ENCODE measurements around the gene FXYD1.
A peak's percentile ranks its signal among the peaks of the same experiment; 100 is the strongest.

Gene FXYD1

GRCh38 chr19:35117799-35118198 lies 20.8 kb upstream of the FXYD1 start:
- peak overlapping the region; percentile 9 for H3K4me3 ChIP-seq (ENCODE audit: severe bottlenecking)
- ATAC-seq (ENCODE audit: low read depth): no peak
- peaks cover 35% of the 10 kb centered on the region for H3K4me1 ChIP-seq (ENCODE audit: insufficient read depth, poor library complexity, severe bottlenecking)
- H3K27me3 ChIP-seq (ENCODE audit: insufficient read depth, poor library complexity, severe bottlenecking): no peaks in the 10 kb centered on the region
- no peak for DNase-seq (ENCODE audit: low spot score)
- peaks cover 34% of the 10 kb centered on the region for H3K36me3 ChIP-seq (ENCODE audit: low read depth)
- H3K27ac ChIP-seq (ENCODE audit: poor library complexity, severe bottlenecking): peak overlapping the region; percentile 92
- TF ChIP-seq CTCF (IDR thresholded peaks at IDR 0.05; ENCODE audit: poor library complexity, severe bottlenecking): no peak
- H3K9me3 ChIP-seq (ENCODE audit: severe bottlenecking): no peaks in the 10 kb centered on the region

DNA sequence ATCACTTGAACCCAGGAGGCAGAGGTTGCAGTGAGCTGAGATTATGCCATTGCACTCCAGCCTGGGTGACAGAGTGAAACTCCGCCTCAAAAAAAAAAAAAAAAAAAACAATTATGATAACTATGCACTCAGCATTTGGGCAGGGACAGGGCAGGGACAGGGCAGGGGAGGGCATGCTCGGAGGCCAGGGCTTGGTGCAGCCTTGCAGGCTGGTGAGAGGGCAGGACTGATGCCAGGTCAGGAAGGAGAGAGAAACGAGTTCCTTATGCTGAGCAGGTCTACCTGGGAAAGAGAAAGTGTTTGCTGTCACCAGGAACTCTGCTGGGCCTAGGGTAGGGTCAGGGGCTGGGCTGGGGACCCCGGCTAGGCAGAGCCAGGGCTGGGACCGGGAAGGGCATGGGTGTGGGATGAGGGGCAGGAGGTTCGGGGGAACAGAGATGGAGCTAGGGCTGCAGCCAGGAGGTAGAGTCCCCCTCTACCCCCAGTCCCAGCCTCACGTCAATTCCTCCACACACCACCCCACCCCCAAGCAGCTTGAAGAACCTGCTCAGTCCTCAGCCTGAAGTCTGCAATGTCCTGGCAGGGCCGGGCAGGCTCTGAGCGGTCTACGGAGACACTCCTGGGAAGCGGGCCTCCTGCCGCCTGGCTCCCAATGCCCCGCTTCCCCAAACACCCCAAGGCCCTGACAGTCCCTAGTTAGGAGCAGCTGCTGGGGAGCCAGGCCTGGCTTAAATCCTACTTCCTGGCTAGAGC lies 20.2 kb upstream of the FXYD1 start:
- H3K36me3 ChIP-seq (ENCODE audit: low read depth): peaks cover 38% of the 10 kb centered on the region
- no peak for TF ChIP-seq CTCF (IDR thresholded peaks at IDR 0.05; ENCODE audit: poor library complexity, severe bottlenecking)
- DNase-seq (ENCODE audit: low spot score) (no peak), ATAC-seq (ENCODE audit: low read depth) (no peak)
- peak overlapping the region; percentile 9 for H3K4me3 ChIP-seq (ENCODE audit: severe bottlenecking)
- H3K27me3 ChIP-seq (ENCODE audit: insufficient read depth, poor library complexity, severe bottlenecking): no peaks in the 10 kb centered on the region
- H3K27ac ChIP-seq (ENCODE audit: poor library complexity, severe bottlenecking): peak overlapping the region; percentile 92
- no peaks in the 10 kb centered on the region for H3K9me3 ChIP-seq (ENCODE audit: severe bottlenecking)
- H3K4me1 ChIP-seq (ENCODE audit: insufficient read depth, poor library complexity, severe bottlenecking): peaks cover 40% of the 10 kb centered on the region

- no peak for TF ChIP-seq CTCF (IDR thresholded peaks at IDR 0.05; ENCODE audit: poor library complexity, severe bottlenecking)
- Histone ChIP-seq H3K4me1 (ENCODE audit: insufficient read depth, poor library complexity, severe bottlenecking) (peaks cover 46% of the 10 kb centered on the region), H3K4me3 (ENCODE audit: severe bottlenecking) (no peak overlapping the region), H3K36me3 (ENCODE audit: low read depth) (peaks cover 43% of the 10 kb centered on the region), H3K27ac (ENCODE audit: poor library complexity, severe bottlenecking) (peak overlapping the region; percentile 92), H3K9me3 (ENCODE audit: severe bottlenecking) (no peaks in the 10 kb centered on the region), H3K27me3 (ENCODE audit: insufficient read depth, poor library complexity, severe bottlenecking) (no peaks in the 10 kb centered on the region)
- DNase-seq (ENCODE audit: low spot score) (no peak), ATAC-seq (ENCODE audit: low read depth) (no peak)
Observed at GRCh38 chr19:35119091-35119490, 19.5 kb upstream of the FXYD1 start.

GRCh38 chr19:35119578-35120155 lies 19.0 kb upstream of the FXYD1 start:
- Histone ChIP-seq H3K4me3 (ENCODE audit: severe bottlenecking) (no peak overlapping the region), H3K27ac (ENCODE audit: poor library complexity, severe bottlenecking) (peak overlapping the region; percentile 92), H3K4me1 (ENCODE audit: insufficient read depth, poor library complexity, severe bottlenecking) (peaks cover 51% of the 10 kb centered on the region), H3K36me3 (ENCODE audit: low read depth) (peaks cover 43% of the 10 kb centered on the region), H3K27me3 (ENCODE audit: insufficient read depth, poor library complexity, severe bottlenecking) (no peaks in the 10 kb centered on the region), H3K9me3 (ENCODE audit: severe bottlenecking) (no peaks in the 10 kb centered on the region)
- no peak for TF ChIP-seq CTCF (IDR thresholded peaks at IDR 0.05; ENCODE audit: poor library complexity, severe bottlenecking)
- DNase-seq (ENCODE audit: low spot score): no peak
- ATAC-seq (ENCODE audit: low read depth): no peak

DNA sequence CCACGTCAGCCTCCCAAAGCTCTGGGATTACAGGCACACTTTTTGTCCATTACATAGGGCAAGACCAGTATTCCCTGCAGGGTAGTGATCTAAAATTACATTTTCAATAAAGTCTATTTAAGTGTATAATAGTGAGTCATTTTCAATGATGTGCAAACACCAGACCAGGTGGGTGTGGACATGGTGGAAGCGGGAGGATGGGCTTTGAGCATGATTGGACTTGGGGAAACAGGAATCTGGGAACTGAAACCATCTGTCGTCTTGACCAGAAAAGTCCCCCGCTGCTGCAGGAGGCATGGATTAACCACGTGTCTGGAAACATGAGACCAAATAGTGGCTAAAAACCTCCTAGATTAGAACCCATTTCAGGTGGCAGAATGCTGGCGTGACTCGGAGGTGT lies 18.1 kb upstream of the FXYD1 start:
- peak; percentile 60 for ATAC-seq (ENCODE audit: low read depth)
- peaks cover 54% of the 10 kb centered on the region for H3K4me1 ChIP-seq (ENCODE audit: insufficient read depth, poor library complexity, severe bottlenecking)
- no peak overlapping the region for H3K4me3 ChIP-seq (ENCODE audit: severe bottlenecking)
- peaks cover 43% of the 10 kb centered on the region for H3K36me3 ChIP-seq (ENCODE audit: low read depth)
- peak; percentile 91 for DNase-seq (ENCODE audit: low spot score)
- no peaks in the 10 kb centered on the region for H3K27me3 ChIP-seq (ENCODE audit: insufficient read depth, poor library complexity, severe bottlenecking)
- no peak for TF ChIP-seq CTCF (IDR thresholded peaks at IDR 0.05; ENCODE audit: poor library complexity, severe bottlenecking)
- peak overlapping the region; percentile 92 for H3K27ac ChIP-seq (ENCODE audit: poor library complexity, severe bottlenecking)
- H3K9me3 ChIP-seq (ENCODE audit: severe bottlenecking): no peaks in the 10 kb centered on the region
